Parathyroid adenoma (tissue), 2 donors: ENCODE measurements around the gene SNCG.
"Not testable (repeated sequence)": the region's sequence is repeated elsewhere in the genome, so short reads cannot be mapped to it uniquely, and the experiment has no call there.

ENCODE experiments used
- H2AFZ ChIP-seq: fragments of 300-600 bp; sonication (generic); one replicate; pipeline ENCODE4 v1.7.0; 2017; ENCODE audit warnings: antibody characterized with exemption, mild to moderate bottlenecking
- H3K27ac ChIP-seq: fragments of 300-600 bp; sonication (generic); one replicate; pipeline ENCODE4 v1.7.0; 2017
- H3K27me3 ChIP-seq: fragments of 300-600 bp; sonication (generic); one replicate; pipeline ENCODE4 v1.7.0; 2017; ENCODE audit warnings: low read length; ENCODE audit not compliant: control insufficient read depth, insufficient read depth
- H3K36me3 ChIP-seq: fragments of 300-600 bp; sonication (generic); one replicate; pipeline ENCODE4 v1.7.0; 2017; ENCODE audit warnings: low read length; ENCODE audit not compliant: control insufficient read depth, insufficient read depth
- H3K4me1 ChIP-seq: fragments of 300-600 bp; sonication (generic); one replicate; pipeline ENCODE4 v1.7.0; 2017; ENCODE audit warnings: control low read depth
- H3K4me2 ChIP-seq: fragments of 300-600 bp; sonication (generic); one replicate; pipeline ENCODE4 v1.7.0; 2017; ENCODE audit warnings: low read length
- H3K4me3 ChIP-seq: fragments of 300-600 bp; sonication (generic); one replicate; pipeline ENCODE4 v1.7.0; 2017; ENCODE audit warnings: low read depth, low read length
- H3K79me2 ChIP-seq: fragments of 300-600 bp; sonication (generic); one replicate; pipeline ENCODE4 v1.7.0; 2017; ENCODE audit warnings: control low read depth
- H3K9ac ChIP-seq: fragments of 300-600 bp; sonication (generic); one replicate; pipeline ENCODE4 v1.7.0; 2017; ENCODE audit warnings: mild to moderate bottlenecking
- H3K9me3 ChIP-seq: fragments of 300-600 bp; sonication (generic); one replicate; pipeline ENCODE4 v1.7.0; 2017; ENCODE audit warnings: low read length; ENCODE audit not compliant: control insufficient read depth
- TF ChIP-seq, protein P1 (sequence below): fragments of 300-600 bp; sonication (generic); IDR thresholded peaks from one replicate; pipeline ENCODE4 v1.7.0; 2017; ENCODE audit warnings: antibody characterized with exemption, mild to moderate bottlenecking
- donor health status: primary hyperparathyroidism.

Gene SNCG

GRCh38 chr10:86950349-86950748 lies 8.1 kb upstream of the SNCG start:
- TF ChIP-seq, protein P1, sequence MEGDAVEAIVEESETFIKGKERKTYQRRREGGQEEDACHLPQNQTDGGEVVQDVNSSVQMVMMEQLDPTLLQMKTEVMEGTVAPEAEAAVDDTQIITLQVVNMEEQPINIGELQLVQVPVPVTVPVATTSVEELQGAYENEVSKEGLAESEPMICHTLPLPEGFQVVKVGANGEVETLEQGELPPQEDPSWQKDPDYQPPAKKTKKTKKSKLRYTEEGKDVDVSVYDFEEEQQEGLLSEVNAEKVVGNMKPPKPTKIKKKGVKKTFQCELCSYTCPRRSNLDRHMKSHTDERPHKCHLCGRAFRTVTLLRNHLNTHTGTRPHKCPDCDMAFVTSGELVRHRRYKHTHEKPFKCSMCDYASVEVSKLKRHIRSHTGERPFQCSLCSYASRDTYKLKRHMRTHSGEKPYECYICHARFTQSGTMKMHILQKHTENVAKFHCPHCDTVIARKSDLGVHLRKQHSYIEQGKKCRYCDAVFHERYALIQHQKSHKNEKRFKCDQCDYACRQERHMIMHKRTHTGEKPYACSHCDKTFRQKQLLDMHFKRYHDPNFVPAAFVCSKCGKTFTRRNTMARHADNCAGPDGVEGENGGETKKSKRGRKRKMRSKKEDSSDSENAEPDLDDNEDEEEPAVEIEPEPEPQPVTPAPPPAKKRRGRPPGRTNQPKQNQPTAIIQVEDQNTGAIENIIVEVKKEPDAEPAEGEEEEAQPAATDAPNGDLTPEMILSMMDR: no peak
- H3K4me2 ChIP-seq: no peak overlapping the region
- no peak overlapping the region for H3K4me3 ChIP-seq
- no peaks in the 10 kb centered on the region for H3K4me1 ChIP-seq
- no peak overlapping the region for H3K9ac ChIP-seq
- no peak overlapping the region for H3K27ac ChIP-seq
- no peaks in the 10 kb centered on the region for H3K9me3 ChIP-seq
- H3K27me3 ChIP-seq: no peaks in the 10 kb centered on the region
- H3K36me3 ChIP-seq: no peaks in the 10 kb centered on the region
- no peak overlapping the region for H2AFZ ChIP-seq
- no peaks in the 10 kb centered on the region for H3K79me2 ChIP-seq

DNA sequence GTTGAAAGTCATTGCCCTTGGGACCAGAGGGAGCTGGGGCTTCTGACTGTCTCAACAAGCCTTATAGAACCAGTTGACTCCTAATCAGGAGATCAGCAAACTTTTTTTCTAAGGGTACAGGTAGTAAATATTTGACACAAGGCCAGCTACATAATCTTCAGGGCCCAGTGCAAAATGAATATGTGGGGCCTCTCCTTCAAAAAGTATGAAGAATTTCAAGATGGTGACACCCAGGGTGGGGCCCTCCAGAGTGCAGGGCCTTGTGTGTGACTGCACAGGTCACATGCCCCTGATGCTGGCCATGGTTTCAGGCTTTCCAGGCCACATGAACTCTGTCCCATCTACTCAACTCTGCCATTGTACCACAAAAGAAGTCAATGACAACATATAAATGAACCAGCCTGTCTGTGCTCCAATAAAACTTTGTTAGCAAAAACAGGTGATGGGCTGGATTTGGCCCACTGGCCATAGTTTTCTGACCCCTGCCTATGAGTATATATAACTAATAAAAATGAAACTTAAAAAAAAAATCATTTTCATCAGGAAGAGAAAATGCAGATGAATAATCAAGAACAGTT lies 7.1 kb upstream of the SNCG start:
- Histone ChIP-seq H3K27ac (no peak overlapping the region), H3K36me3 (no peaks in the 10 kb centered on the region), H3K4me1 (no peaks in the 10 kb centered on the region)

DNA sequence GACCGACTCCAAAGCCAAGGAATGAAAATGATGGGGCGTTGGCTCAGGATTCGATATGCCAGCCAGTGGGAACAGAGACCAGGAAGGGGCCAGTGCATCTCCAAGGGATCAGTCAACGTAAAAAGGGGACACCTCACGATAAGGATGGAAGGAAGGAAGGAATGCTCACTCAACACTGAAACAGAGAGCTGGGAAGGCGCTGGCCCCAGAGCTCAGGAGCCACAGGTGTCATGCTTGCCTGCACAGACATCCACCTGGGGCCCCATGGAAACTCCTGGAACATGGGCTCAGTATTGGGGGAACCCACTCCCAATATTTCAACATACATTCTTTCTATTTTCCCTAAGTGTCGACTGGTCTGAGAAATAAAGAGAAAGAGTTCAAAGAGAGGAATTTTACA lies 6.3 kb upstream of the SNCG start:
- H3K27ac ChIP-seq: no peak overlapping the region

More for the DNA sequence above, 7.1 kb upstream of the SNCG start:
- Histone ChIP-seq H3K9ac (no peak overlapping the region), H2AFZ (no peak overlapping the region), H3K79me2 (no peaks in the 10 kb centered on the region), H3K4me3 (no peak overlapping the region), H3K4me2 (no peak overlapping the region), H3K9me3 (no peaks in the 10 kb centered on the region), H3K27me3 (no peaks in the 10 kb centered on the region)
- TF ChIP-seq, protein P1: no peak

GRCh38 chr10:86952697-86953096 lies 5.7 kb upstream of the SNCG start:
- H3K4me1 ChIP-seq, H3K9ac ChIP-seq, H3K9me3 ChIP-seq, H3K4me3 ChIP-seq, H2AFZ ChIP-seq, H3K36me3 ChIP-seq, H3K79me2 ChIP-seq, H3K4me2 ChIP-seq, H3K27me3 ChIP-seq, H3K27ac ChIP-seq: not testable (repeated sequence)

More for the DNA sequence above, 6.3 kb upstream of the SNCG start:
- Histone ChIP-seq H2AFZ (no peak overlapping the region), H3K79me2 (no peaks in the 10 kb centered on the region), H3K4me1 (no peaks in the 10 kb centered on the region), H3K27me3 (no peaks in the 10 kb centered on the region), H3K9me3 (no peaks in the 10 kb centered on the region), H3K36me3 (no peaks in the 10 kb centered on the region), H3K4me3 (no peak overlapping the region), H3K4me2 (no peak overlapping the region), H3K9ac (no peak overlapping the region)
- TF ChIP-seq, protein P1: no peak

DNA sequence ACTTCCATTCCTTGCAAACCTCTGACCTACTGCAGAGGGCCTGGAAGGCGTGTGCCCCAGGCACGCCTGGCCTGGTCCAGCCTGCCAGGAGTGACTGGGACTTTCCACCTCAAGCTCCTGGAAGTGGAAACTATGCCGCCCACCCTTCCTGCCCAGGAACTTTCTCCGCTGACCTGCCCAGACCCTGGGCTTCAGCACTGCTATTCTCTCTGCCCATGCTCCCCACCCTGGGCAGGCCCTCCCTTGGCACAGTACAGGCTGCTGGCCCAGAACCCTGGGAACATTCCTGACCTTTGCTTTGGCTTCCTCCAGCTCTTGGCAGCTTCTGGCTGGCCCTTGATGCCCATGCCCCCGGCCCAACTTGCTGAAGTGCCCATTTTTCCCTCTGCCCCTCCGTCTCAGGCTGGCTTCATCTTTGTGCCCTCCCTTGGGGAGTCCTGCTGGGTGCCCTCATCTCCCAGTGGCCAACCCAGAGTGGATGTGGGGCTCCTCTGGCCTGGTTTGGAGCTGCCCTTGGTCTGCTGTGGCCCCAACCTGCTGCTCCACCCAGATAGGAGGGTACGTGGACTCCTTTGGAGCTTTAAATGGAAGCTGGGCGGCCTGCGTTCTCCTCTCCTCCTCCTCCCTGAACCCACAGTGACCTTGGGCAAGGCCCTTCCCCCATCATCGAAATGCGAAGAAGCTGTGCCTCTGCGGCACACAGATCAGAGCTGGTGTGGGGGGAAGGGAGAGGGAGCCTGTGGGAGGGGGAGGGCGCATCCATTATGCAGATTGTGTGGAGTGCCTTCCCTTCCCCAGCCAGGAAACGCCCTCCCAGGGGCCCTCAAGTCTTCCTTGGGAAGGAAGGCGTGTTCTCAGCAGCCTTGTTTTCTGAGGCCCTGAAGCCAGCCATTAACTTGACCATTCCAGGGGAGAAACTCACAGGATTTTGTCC lies 4.4 kb upstream of the SNCG start:
- Histone ChIP-seq H3K36me3 (no peaks in the 10 kb centered on the region), H3K27ac (peak overlapping the region; percentile 51), H2AFZ (no peak overlapping the region), H3K9ac (no peak overlapping the region), H3K27me3 (no peaks in the 10 kb centered on the region), H3K4me3 (no peak overlapping the region), H3K4me2 (no peak overlapping the region), H3K4me1 (no peaks in the 10 kb centered on the region), H3K9me3 (no peaks in the 10 kb centered on the region), H3K79me2 (no peaks in the 10 kb centered on the region)
- TF ChIP-seq, protein P1: no peak
